Neural cell (in vitro differentiated cells): ENCODE data around the gene RABL3.

Experiments
- CTCF ChIP-seq: fragments of 450-650 bp; IDR thresholded peaks from 2 replicates; pipeline ENCODE4 v1.5.1; 2014; ENCODE audit warnings: antibody characterized with exemption, mild to moderate bottlenecking, moderate library complexity; ENCODE audit not compliant: poor library complexity, severe bottlenecking
- EP300 ChIP-seq: fragments of 450-650 bp; conservative IDR thresholded peaks from 2 replicates; pipeline ENCODE4 v1.6.1; 2014; ENCODE audit warnings: antibody characterized with exemption, mild to moderate bottlenecking, moderate library complexity; ENCODE audit not compliant: poor library complexity, severe bottlenecking
- EZH2 ChIP-seq: fragments of 200-600, 300-800 bp; shearing (Covaris generic), sonication (generic); IDR thresholded peaks from 2 replicates; pipeline ENCODE4 v1.6.1; 2014; ENCODE audit warnings: antibody characterized with exemption, low read length, borderline replicate concordance, mild to moderate bottlenecking; ENCODE audit not compliant: insufficient read depth, poor library complexity, severe bottlenecking
- MXI1 ChIP-seq: fragments of 450-650 bp; conservative IDR thresholded peaks from 2 replicates; pipeline ENCODE4 v1.6.1; 2014; ENCODE audit warnings: antibody characterized with exemption, mild to moderate bottlenecking; ENCODE audit not compliant: poor library complexity, severe bottlenecking
- POLR2AphosphoS5 ChIP-seq: IDR thresholded peaks from 2 replicates; pipeline ENCODE4 v1.6.1; 2012
- RAD21 ChIP-seq: fragments of 450-650 bp; conservative IDR thresholded peaks from 2 replicates; pipeline ENCODE4 v1.6.1; 2014; ENCODE audit warnings: antibody characterized with exemption, mild to moderate bottlenecking, moderate library complexity
- REST ChIP-seq: IDR thresholded peaks from 2 replicates; pipeline ENCODE4 v1.6.1; 2012; ENCODE audit warnings: borderline replicate concordance
- SMC3 ChIP-seq: fragments of 450-650 bp; conservative IDR thresholded peaks from 2 replicates; pipeline ENCODE4 v1.6.1; 2014; ENCODE audit warnings: antibody characterized with exemption, mild to moderate bottlenecking, moderate library complexity; ENCODE audit not compliant: poor library complexity
- TAF1 ChIP-seq: IDR thresholded peaks from 2 replicates; pipeline ENCODE4 v1.6.1; 2012; ENCODE audit warnings: low read depth

- TF ChIP-seq CTCF, result no peak
- no peak for TF ChIP-seq RAD21
- TF ChIP-seq EP300, result no peak
- TF ChIP-seq MXI1, result no peak
- no peak for TF ChIP-seq POLR2AphosphoS5
- no peak for TF ChIP-seq SMC3
- TF ChIP-seq REST, result no peak
- no peak for TF ChIP-seq EZH2
- TF ChIP-seq TAF1, result no peak
Observed at GRCh38 chr3:120769436-120769835, 27.1 kb upstream of the RABL3 start.
